Thoracic aorta (tissue), 2 donors: ENCODE measurements around the gene GNG8. TPM values are rescaled to one million over a fixed set of nuclear protein-coding genes. Genes with fewer than 3 reads are reported as not detected.

Source experiments
- ATAC-seq: fragments of 150-250 bp; one replicate; pipeline ENCODE4 v1.8.0; 2017; ENCODE audit warnings: low read depth; ENCODE audit not compliant: insufficient number of reproducible peaks, low FRiP score
- DNase-seq: peaks from one replicate; pipeline ENCODE4 v3.0.0-alpha.2; 2020; ENCODE audit warnings: low spot score
- H3K27ac ChIP-seq, 2 donors: fragments of 200-600 bp; sonication (generic); 1 replicate in 1 of 2; 2 replicates in 1 of 2; pipeline ENCODE4 v1.5.1; 2016; ENCODE audit warnings: mild to moderate bottlenecking in 2 of 2, moderate library complexity in 2 of 2
- H3K27me3 ChIP-seq: fragments of 200-600 bp; sonication (generic); replicated peaks from 2 replicates; pipeline ENCODE4 v1.6.0; 2016; ENCODE audit warnings: mild to moderate bottlenecking; ENCODE audit not compliant: insufficient read depth
- H3K36me3 ChIP-seq: fragments of 200-600 bp; sonication (generic); one replicate; pipeline ENCODE4 v1.5.1; 2016
- H3K4me1 ChIP-seq, 2 donors: fragments of 200-600 bp; sonication (generic); 1 replicate in 1 of 2; 2 replicates in 1 of 2; pipeline versions ENCODE4 v1.5.1 to v1.6.0; 2016; ENCODE audit warnings: low read depth in 2 of 2, mild to moderate bottlenecking in 1 of 2; ENCODE audit not compliant: control insufficient read depth in 1 of 2
- H3K4me3 ChIP-seq: fragments of 200-600 bp; sonication (generic); 2 replicates; pipeline ENCODE4 v1.5.1; 2016; ENCODE audit warnings: mild to moderate bottlenecking
- H3K9me3 ChIP-seq: fragments of 200-600 bp; sonication (generic); 2 replicates; pipeline ENCODE4 v1.5.1; 2016
- CTCF ChIP-seq: fragments of 200-600 bp; sonication (generic); IDR thresholded peaks from one replicate; pipeline ENCODE4 v1.5.1; 2019; ENCODE audit warnings: antibody characterized with exemption
- total RNA-seq, 2 donors: library from RNA; depleted of rRNA; stranded (reverse); fragments of >200 nt; gene quantifications; one replicate each; pipeline versions ENCODE4 v1.1.0 to v1.2.3, GENCODE V29; 2016

The GNG8 gene
- total RNA-seq, 2 donors from 2014 or later, result not detected

GRCh38 chr19:46624958-46625661, 10.9 kb downstream of the GNG8 start, which contains the start of gene PTGIR:
TSS of gene PTGIR (minus strand) at chr19:46625089. CDS start at chr19:46624225, 864 bp downstream.
- TF ChIP-seq CTCF, result no peak
- H3K9me3 ChIP-seq, result no peaks in the 10 kb centered on the region
- ATAC-seq (peak; percentile 56), DNase-seq (peak; percentile 82)
- peak within 1 kb of the TSS; percentile 75 for H3K4me3 ChIP-seq
- H3K27me3 ChIP-seq, result no peaks in the 10 kb centered on the region
- H3K27ac ChIP-seq, result peak within 1 kb of the TSS; percentile 96 to 100
- H3K4me1 ChIP-seq, result peaks cover 43 to 79% of the 10 kb centered on the region in 2 donors
- H3K36me3 ChIP-seq, result no peaks in the 10 kb centered on the region

- H3K4me3 ChIP-seq, result peak overlapping the region; percentile 75
- ATAC-seq, result no peak
- no peaks in the 10 kb centered on the region for H3K27me3 ChIP-seq
- H3K4me1 ChIP-seq, result peaks cover 50 to 79% of the 10 kb centered on the region in 2 donors
- no peaks in the 10 kb centered on the region for H3K9me3 ChIP-seq
- H3K36me3 ChIP-seq, result no peaks in the 10 kb centered on the region
- DNase-seq, result no peak
- peak overlapping the region; percentile 96 to 100 for H3K27ac ChIP-seq
- no peak for TF ChIP-seq CTCF
Measured at GRCh38 chr19:46623915-46624502, 12.0 kb downstream of the GNG8 start.

GRCh38 chr19:46622118-46622446, 13.9 kb downstream of the GNG8 start:
- H3K27me3 ChIP-seq, result no peaks in the 10 kb centered on the region
- ATAC-seq (no peak), DNase-seq (no peak)
- no peaks in the 10 kb centered on the region for H3K36me3 ChIP-seq
- peaks cover 57 to 89% of the 10 kb centered on the region in 2 donors for H3K4me1 ChIP-seq
- H3K4me3 ChIP-seq, result peak overlapping the region; percentile 75
- H3K9me3 ChIP-seq, result no peaks in the 10 kb centered on the region
- peak overlapping the region; percentile 96 to 100 for H3K27ac ChIP-seq
- TF ChIP-seq CTCF, result no peak

- ATAC-seq (no peak), DNase-seq (no peak)
- TF ChIP-seq CTCF, result no peak
- Histone ChIP-seq H3K27ac (peak overlapping the region; percentile 96 to 100), H3K27me3 (no peaks in the 10 kb centered on the region), H3K36me3 (no peaks in the 10 kb centered on the region), H3K4me3 (peak overlapping the region; percentile 75), H3K4me1 (peaks cover 58 to 89% of the 10 kb centered on the region in 2 donors), H3K9me3 (no peaks in the 10 kb centered on the region)
Measured at GRCh38 chr19:46621191-46622117, 14.5 kb downstream of the GNG8 start.

- no peaks in the 10 kb centered on the region for H3K36me3 ChIP-seq
- no peak for TF ChIP-seq CTCF
- H3K9me3 ChIP-seq, result no peaks in the 10 kb centered on the region
- H3K4me3 ChIP-seq, result peak overlapping the region; percentile 75
- no peaks in the 10 kb centered on the region for H3K27me3 ChIP-seq
- DNase-seq (no peak), ATAC-seq (peak; percentile 33)
- peak overlapping the region; percentile 96 to 100 for H3K27ac ChIP-seq
- peaks cover 51 to 83% of the 10 kb centered on the region in 2 donors for H3K4me1 ChIP-seq
Measured at GRCh38 chr19:46620716-46621115, 15.3 kb downstream of the GNG8 start.
